Gastroesophageal sphincter (tissue), 3 donors: ENCODE data around the gene CDC42BPG.
"Not testable (repeated sequence)": the region's sequence is repeated elsewhere in the genome, so short reads cannot be mapped to it uniquely, and the experiment has no call there.

ENCODE experiments used
- CTCF ChIP-seq, 4 experiments: fragments of 200-600 bp in 2 of 4; fragments of 450-650 bp in 2 of 4; sonication (generic) in 1 of 4; IDR thresholded peaks; one replicate each; pipeline ENCODE4 v1.5.1; 2017 to 2019; ENCODE audit warnings: antibody characterized with exemption in 4 of 4, mild to moderate bottlenecking in 2 of 4, moderate library complexity in 2 of 4
- POLR2AphosphoS5 ChIP-seq: sonication (generic); formaldehyde crosslinking; IDR thresholded peaks from one replicate; pipeline ENCODE4 v1.6.1; 2017; ENCODE audit warnings: antibody characterized with exemption

DNA sequence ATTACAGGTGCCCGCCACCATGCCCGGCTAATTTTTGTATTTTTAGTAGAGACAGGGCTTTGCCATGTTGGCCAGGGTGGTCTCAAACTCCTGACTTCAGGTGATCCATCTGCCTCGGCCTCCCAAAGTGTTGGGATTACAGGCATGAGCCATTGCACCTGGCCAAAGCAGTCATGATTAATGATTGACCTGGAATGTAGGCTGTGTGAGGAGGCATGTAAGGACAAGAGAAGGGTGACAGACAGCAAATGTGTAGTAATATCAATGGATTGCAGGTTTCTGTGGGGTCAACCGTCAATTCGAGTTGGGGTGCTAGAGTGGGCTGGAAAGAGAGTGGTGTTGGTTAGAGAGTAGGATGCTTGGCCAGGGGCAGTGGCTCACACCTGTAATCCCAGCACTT is 29.0 kb downstream of the CDC42BPG start:
- not testable (repeated sequence) for TF ChIP-seq CTCF (IDR thresholded peaks at IDR 0.05); POLR2AphosphoS5
